GM12872 (cell line): ENCODE results near the gene CASP3.

Experiments used
- TF ChIP-seq, protein P1 (sequence below): IDR thresholded peaks from 3 replicates; pipeline ENCODE4 v1.5.1; 2011; ENCODE audit warnings: low read depth, mild to moderate bottlenecking, low read length, moderate library complexity; ENCODE audit not compliant: insufficient read depth

The CASP3 gene

DNA sequence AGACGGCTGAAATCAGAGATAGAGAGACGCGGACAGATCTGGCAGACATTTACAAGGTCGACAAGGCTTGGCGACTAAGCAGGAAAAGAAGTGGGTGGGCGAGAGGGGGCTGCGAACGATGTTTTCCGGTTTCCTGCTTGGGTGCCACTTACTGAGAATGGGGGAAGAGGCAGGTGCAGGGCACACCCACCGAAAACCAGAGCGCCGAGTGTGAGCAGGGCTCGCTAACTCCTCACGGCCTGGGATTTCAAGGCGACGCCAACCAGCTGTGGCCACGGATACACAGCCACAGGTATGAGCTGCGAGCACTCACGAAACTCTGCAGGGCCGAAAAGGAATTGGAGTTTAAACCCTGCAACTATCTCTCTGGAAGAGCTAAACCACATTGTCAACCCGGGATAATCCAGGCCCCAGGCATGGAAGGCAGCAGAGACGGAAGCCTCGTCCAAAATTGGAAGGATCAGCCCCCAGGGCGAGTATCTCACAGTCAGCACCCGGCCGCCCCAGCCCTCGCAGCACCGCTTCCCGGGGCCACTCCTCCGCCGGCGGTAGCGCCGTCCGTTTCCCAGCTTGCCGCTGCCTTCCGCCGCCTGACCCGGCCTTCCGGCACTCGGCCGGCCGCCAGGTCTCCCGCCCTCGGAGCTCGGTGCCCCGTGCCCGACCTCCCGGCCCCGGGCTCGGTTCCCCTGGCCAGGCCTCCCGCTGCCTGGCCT is 778 bp downstream of the CASP3 start:
- TF ChIP-seq, protein P1, sequence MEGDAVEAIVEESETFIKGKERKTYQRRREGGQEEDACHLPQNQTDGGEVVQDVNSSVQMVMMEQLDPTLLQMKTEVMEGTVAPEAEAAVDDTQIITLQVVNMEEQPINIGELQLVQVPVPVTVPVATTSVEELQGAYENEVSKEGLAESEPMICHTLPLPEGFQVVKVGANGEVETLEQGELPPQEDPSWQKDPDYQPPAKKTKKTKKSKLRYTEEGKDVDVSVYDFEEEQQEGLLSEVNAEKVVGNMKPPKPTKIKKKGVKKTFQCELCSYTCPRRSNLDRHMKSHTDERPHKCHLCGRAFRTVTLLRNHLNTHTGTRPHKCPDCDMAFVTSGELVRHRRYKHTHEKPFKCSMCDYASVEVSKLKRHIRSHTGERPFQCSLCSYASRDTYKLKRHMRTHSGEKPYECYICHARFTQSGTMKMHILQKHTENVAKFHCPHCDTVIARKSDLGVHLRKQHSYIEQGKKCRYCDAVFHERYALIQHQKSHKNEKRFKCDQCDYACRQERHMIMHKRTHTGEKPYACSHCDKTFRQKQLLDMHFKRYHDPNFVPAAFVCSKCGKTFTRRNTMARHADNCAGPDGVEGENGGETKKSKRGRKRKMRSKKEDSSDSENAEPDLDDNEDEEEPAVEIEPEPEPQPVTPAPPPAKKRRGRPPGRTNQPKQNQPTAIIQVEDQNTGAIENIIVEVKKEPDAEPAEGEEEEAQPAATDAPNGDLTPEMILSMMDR = no peak

DNA sequence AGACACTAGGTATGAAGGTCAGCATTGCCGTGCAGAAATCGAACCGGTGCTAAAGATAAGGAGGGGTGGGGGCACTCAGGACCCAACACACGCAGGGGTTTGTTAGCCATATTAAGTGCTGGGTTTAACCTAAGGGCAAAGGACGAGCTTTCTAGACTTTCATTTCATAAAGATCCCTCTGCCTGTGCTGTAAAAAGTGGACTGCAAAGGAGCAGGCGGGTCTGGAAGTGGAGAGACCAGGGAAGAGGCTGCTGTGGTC is 1.3 kb downstream of the CASP3 start:
- TF ChIP-seq, protein P1 = no peak

DNA sequence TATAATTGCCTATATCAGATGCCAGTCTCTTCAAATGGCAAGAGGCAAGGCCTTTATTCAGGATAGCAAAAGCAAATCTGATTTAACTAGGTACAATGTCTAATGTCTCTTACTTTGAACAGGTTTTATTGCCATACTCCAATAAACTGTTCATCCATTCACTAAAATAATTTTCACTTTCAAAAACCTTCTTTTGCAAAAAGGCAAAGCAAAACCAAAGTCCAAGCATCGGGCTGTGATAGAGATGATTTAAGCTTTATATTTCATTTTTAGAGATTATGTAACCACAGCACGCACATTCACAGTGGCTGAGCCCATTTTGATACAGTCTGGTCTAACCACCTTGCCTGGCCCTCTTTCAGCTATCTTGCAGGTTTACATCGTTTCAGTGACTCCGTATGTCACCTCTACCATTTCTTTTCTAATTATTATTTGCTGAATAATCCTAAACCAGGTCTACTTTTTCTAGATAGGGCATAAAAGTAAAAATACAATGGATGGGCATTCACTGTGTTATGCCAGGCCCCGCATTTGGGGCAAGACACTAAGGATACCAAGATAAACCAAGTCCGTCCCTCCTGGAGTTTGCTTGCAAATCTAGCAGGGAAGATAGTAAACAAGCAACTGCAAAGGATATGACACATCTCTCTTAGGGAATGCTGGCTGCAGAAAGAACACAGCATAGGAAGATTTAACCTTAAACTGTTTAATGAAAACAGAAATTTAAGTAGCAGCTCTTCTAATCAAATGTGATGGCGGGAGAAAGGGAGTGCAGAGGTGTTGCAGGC is 1.8 kb downstream of the CASP3 start:
- TF ChIP-seq, protein P1 = no peak

DNA sequence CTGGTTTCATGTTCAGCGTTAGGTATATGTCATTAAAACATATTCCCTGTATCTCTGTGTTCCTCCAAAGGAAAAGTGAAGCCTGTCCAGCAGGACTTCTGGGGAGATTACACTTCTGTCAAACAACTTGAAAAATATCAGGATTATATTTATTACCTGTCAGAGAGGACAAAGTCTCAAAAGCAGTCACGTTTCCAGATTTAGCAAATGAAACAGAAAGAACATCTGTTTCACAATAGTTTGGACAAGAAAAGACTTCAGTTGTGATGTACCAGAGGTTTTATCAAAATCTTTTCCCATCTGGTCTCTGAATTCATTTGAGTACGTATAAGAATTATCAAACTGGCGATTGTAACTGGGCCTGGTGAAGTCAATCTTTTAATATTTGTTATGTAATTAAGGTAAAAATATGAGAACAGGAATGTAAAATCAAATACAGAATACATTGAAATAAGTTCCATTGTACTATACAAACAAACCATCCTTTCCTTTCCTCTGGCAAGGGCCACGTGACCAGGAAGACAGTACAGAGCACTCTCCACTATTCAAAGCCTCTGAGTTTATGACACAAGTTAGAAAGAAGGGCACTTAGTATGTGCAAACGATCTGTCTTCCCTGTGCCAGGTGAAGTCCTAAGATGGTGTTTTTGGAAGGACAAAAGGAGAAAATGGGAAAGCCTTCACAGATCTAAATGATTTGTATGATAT is 3.2 kb downstream of the CASP3 start:
- TF ChIP-seq, protein P1 = no peak

DNA sequence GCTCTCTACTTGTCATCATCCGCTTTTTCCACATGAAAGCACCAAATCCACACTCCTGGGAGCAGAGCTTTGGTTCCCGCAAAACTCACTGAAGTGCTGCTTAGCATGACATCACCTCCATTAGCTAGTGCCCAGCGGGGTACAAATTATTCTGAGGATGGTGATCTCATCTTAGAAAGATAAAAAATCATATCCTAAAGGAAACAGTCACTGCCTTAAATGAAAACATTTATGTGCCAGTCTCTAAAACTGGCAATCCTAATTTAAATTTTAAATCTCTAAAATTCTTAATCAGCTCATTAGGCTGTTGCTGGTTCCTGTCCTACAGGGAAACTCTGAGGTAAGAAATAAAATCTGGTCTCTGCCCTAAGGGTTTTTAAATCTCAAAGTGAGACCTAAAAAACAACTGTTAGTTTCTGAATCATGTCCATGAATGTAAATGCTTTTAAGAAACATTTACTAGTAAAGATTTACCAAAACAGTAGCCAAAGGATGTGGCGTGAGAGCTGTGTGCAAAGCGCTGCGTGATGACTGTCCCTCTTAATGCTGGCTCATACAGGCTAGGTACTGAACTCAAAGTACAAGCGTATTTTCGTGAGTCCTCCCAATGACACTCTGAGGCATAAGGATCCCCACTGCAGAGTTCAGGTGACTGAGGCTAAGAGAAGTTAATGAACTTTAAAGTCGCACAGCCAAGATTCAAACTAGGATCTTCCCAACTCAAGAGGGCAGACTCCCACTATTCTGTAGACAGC is 4.5 kb downstream of the CASP3 start:
- TF ChIP-seq, protein P1 = no peak

DNA sequence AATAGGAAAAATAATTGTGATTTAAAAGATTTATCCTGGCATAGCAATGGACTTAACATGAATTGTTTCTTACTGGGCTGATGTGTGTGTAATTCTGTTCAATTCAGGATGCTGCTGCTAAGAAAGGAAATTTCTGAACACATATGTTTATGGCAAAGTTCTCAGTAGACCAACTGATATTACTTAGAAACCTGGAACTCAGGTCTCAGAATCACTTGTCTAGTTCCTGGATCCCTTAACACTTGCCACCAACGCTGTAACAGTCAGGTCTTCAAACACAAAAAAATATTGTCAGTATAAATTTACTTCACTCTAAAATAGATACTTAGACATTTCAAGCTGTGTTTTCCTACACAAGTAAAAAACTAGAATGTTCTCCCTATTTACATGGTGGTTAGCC is 5.5 kb downstream of the CASP3 start:
- TF ChIP-seq, protein P1 = no peak

DNA sequence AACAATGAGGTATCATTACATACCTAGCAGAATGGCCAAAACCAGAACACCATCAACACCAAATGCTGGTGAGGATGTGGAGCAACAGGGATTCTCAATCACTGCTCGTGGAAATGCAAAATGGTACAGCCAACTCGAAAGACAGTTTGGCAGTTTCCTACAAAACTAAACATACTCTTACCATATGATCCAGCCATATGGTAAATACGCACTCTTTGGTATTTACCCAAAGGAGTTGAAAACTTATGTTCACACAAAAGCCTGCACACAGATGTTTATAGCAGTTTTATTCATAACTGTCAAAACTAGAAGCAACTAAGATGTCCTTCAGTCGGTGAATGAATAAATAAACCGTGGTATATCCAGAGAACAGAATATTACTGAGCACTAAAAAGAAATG is 7.8 kb downstream of the CASP3 start:
- TF ChIP-seq, protein P1 = no peak
